Peyer's patch (tissue), 4 donors: Measurements from ENCODE around the gene GINM1.
A peak's percentile ranks its signal among the peaks of the same experiment; 100 is the strongest.

Experiments
- CTCF ChIP-seq, 6 experiments: fragments of 450-650 bp in 4 of 6; fragments of 200-600 bp in 2 of 6; sonication (generic) in 1 of 6; IDR thresholded peaks; one replicate each; pipeline ENCODE4 v1.5.1; 2017 to 2019; ENCODE audit warnings: antibody characterized with exemption in 6 of 6, mild to moderate bottlenecking in 3 of 6, moderate library complexity in 1 of 6
- POLR2A ChIP-seq, 2 donors: fragments of 450-650 bp; IDR thresholded peaks; one replicate each; pipeline ENCODE4 v1.5.1; 2017; ENCODE audit warnings: antibody characterized with exemption in 2 of 2, mild to moderate bottlenecking in 2 of 2, moderate library complexity in 2 of 2

- TF ChIP-seq CTCF (IDR thresholded peaks at IDR 0.05) (peak; percentile 50 to 66 (median 60)), POLR2A (IDR thresholded peaks at IDR 0.05) (no peak)
These were observed at the start of gene GINM1 for GRCh38 chr6:149565527-149566409.
